Fibroblast of lung (primary cell): ENCODE results near the gene MFN1. TPM values are rescaled to one million over a fixed set of nuclear protein-coding genes. Genes with fewer than 3 reads are reported as not detected.

Experiments used
- DNase-seq, 2 donors: peaks; one replicate each; pipeline versions ENCODE4 v3.0.0 to v3.0.0-alpha.2; 2010; ENCODE audit warnings: low read depth in 2 of 2
- H2AFZ ChIP-seq: 2 replicates; pipeline ENCODE4 v1.5.1; 2012; ENCODE audit warnings: low read length, control low read depth, inconsistent platforms
- H3K27ac ChIP-seq: 2 replicates; pipeline ENCODE4 v1.5.1; 2011; ENCODE audit warnings: low read length, control low read depth; ENCODE audit not compliant: insufficient read depth
- H3K27me3 ChIP-seq: 2 replicates; pipeline ENCODE4 v1.5.1; 2011; ENCODE audit warnings: mild to moderate bottlenecking, low read length; ENCODE audit not compliant: control insufficient read depth, insufficient read depth
- H3K36me3 ChIP-seq: 2 replicates; pipeline ENCODE4 v1.5.1; 2011; ENCODE audit warnings: low read length; ENCODE audit not compliant: control insufficient read depth, insufficient read depth
- H3K4me1 ChIP-seq: 2 replicates; pipeline ENCODE4 v1.5.1; 2011; ENCODE audit warnings: low read length; ENCODE audit not compliant: control insufficient read depth, insufficient read depth; ENCODE audit errors: extremely low read depth
- H3K4me2 ChIP-seq: 2 replicates; pipeline ENCODE4 v1.5.1; 2011; ENCODE audit warnings: low read length, control low read depth; ENCODE audit not compliant: insufficient read depth; ENCODE audit errors: extremely low read depth
- H3K4me3 ChIP-seq, 4 experiments: fragments of 200-600 bp in 1 of 4; sonication (generic) in 1 of 4; replicated peaks in 1 of 4; 2 replicates each; pipeline ENCODE4 v1.5.1; 2011 to 2016; ENCODE audit warnings: low read length in 4 of 4, low read depth in 3 of 4, mild to moderate bottlenecking in 3 of 4, control low read depth in 2 of 4, inconsistent platforms in 1 of 4, mixed read lengths in 1 of 4; ENCODE audit not compliant: insufficient read depth in 1 of 4; ENCODE audit errors: control extremely low read depth in 1 of 4
- H3K79me2 ChIP-seq: 2 replicates; pipeline ENCODE4 v1.5.1; 2012; ENCODE audit warnings: mild to moderate bottlenecking, low read length, inconsistent platforms; ENCODE audit not compliant: control insufficient read depth, insufficient read depth
- H3K9ac ChIP-seq: 2 replicates; pipeline ENCODE4 v1.5.1; 2011; ENCODE audit warnings: mild to moderate bottlenecking, low read length, control low read depth; ENCODE audit not compliant: insufficient read depth
- H3K9me3 ChIP-seq: 2 replicates; pipeline ENCODE4 v1.5.1; 2012; ENCODE audit warnings: low read depth, low read length; ENCODE audit not compliant: control insufficient read depth, insufficient read depth
- H4K20me1 ChIP-seq: 2 replicates; pipeline ENCODE4 v1.5.1; 2011; ENCODE audit warnings: low read length; ENCODE audit not compliant: control insufficient read depth, insufficient read depth; ENCODE audit errors: extremely low read depth
- EZH2 ChIP-seq: IDR thresholded peaks from 2 replicates; pipeline ENCODE4 v1.5.1; 2012; ENCODE audit warnings: low read length, control low read depth, mild to moderate bottlenecking; ENCODE audit errors: missing control alignments
- polyA plus RNA-seq, 2 donors: library from polyadenylated mRNA; depleted of rRNA in 1 of 2; stranded (reverse) in 1 of 2; unstranded in 1 of 2; fragments of >200 nt; gene quantifications; 2 replicates each; pipeline ENCODE4 v1.2.1, GENCODE V29; 2011 to 2012; ENCODE audit warnings: missing spikeins in 1 of 2
- total RNA-seq: library from RNA; depleted of rRNA; stranded (reverse); fragments of >200 nt; gene quantifications from 2 replicates; pipeline ENCODE4 v1.2.1, GENCODE V29; 2014
- TF ChIP-seq, protein P1 (sequence below), 2 donors: IDR thresholded peaks in 1 of 2; conservative IDR thresholded peaks in 1 of 2; 1 replicate in 1 of 2; 2 replicates in 1 of 2; pipeline ENCODE4 v1.5.1; 2011 to 2012; ENCODE audit warnings: low read length in 2 of 2, control low read depth in 1 of 2, inconsistent platforms in 1 of 2, low read depth in 1 of 2, mild to moderate bottlenecking in 1 of 2

The MFN1 gene
- total and polyA plus RNA-seq, 2 donors (not counting 1 experiment from before 2014, with no cell fraction given) = 48.1 to 52.8 TPM

DNA sequence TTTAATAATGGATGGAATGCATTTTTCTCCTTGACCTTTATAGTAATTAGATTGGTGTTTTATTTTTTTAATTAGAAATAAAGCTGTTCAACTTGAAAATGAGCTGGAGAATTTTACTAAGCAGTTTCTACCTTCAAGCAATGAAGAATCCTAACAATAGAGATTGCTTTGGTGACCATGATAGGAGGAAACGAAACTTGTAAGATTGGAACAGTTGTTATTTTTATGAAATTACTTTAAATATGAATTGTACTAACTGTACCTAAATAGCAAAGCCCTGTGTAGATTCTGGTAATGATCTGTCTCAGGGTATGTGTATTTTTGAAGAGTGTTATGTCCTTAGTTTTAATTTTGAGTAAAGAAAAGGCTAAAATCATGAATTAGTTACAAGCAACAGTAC lies 44.4 kb downstream of the MFN1 start:
- Histone ChIP-seq H3K36me3 (no peaks in the 10 kb centered on the region), H3K4me2 (no peak overlapping the region), H3K79me2 (no peaks in the 10 kb centered on the region), H3K4me1 (no peaks in the 10 kb centered on the region), H3K27ac (no peak overlapping the region), H3K9ac (no peak overlapping the region), H4K20me1 (no peaks in the 10 kb centered on the region), H3K27me3 (no peaks in the 10 kb centered on the region), H2AFZ (no peak overlapping the region), H3K4me3 (no peak overlapping the region), H3K9me3 (no peaks in the 10 kb centered on the region)
- TF ChIP-seq, protein P1, sequence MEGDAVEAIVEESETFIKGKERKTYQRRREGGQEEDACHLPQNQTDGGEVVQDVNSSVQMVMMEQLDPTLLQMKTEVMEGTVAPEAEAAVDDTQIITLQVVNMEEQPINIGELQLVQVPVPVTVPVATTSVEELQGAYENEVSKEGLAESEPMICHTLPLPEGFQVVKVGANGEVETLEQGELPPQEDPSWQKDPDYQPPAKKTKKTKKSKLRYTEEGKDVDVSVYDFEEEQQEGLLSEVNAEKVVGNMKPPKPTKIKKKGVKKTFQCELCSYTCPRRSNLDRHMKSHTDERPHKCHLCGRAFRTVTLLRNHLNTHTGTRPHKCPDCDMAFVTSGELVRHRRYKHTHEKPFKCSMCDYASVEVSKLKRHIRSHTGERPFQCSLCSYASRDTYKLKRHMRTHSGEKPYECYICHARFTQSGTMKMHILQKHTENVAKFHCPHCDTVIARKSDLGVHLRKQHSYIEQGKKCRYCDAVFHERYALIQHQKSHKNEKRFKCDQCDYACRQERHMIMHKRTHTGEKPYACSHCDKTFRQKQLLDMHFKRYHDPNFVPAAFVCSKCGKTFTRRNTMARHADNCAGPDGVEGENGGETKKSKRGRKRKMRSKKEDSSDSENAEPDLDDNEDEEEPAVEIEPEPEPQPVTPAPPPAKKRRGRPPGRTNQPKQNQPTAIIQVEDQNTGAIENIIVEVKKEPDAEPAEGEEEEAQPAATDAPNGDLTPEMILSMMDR (conservative IDR thresholded peaks at IDR 0.05 in 1 of 2, IDR thresholded peaks at IDR 0.05 in 1 of 2; ENCODE audit: low read depth in 1 of 2, low read length in 2 of 2) = no peak
- TF ChIP-seq EZH2 = no peak
- no peak for DNase-seq

DNA sequence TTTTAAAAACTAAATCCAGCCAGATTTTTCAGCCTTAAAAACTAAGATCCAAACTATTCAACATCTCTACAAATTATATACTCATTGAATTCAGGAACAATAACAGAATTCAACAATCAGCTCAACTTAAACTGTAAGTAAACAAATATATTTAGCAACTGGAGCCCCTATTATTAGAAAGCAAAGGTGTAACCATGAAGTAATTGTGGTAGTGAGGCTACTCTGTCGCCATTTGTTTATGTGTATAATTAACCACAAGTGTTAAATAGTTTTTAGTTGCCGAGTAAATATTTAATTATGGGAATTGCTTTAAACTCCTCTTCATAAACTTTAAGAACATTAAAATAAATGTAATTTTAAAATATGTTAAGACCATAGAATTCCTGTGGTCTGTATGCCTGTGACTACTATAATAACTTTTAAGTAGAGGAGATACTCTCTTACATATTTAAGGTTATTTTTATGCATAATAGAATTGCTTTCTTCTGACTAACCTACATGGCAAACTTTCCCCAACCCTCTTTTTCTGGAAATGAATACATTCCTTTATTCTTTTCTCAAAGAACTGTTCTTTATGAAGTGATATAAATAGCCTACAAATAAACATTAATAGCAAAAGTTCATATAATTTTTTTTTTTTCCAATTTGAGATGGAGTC lies 51.2 kb downstream of the MFN1 start:
- Histone ChIP-seq H3K36me3 (peaks cover 4% of the 10 kb centered on the region), H3K9me3 (no peaks in the 10 kb centered on the region), H3K4me1 (no peaks in the 10 kb centered on the region), H3K27ac (peak overlapping the region; percentile 32), H3K9ac (no peak overlapping the region), H3K4me2 (no peak overlapping the region), H3K79me2 (no peaks in the 10 kb centered on the region), H3K4me3 (no peak overlapping the region), H2AFZ (no peak overlapping the region), H4K20me1 (no peaks in the 10 kb centered on the region), H3K27me3 (no peaks in the 10 kb centered on the region)
- peak in 1 of 2 donors; percentile 68 for DNase-seq
- TF ChIP-seq EZH2 = no peak
- TF ChIP-seq, protein P1 (conservative IDR thresholded peaks at IDR 0.05 in 1 of 2, IDR thresholded peaks at IDR 0.05 in 1 of 2; ENCODE audit: low read depth in 1 of 2, low read length in 2 of 2) = no peak

DNA sequence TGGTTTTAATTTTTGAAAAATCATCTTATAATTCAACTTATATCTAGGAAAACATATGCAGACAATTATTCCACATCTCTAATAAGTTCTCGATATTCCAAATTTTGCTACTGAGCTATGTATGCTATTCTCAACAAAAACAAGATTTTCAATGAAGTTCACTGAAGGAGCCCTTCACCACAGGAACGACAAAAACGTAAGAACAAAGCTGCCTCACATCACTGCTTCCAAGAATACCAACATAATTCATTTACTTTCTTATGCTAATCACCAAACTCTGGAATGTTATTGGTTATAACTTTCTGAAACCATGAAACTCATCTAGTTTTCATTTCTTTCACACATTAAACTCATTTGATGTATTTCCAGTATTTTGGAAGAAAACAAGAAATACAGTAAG lies 54.1 kb downstream of the MFN1 start:
- DNase-seq = peak in 1 of 2 donors; percentile 70
- peaks cover 4% of the 10 kb centered on the region for H3K36me3 ChIP-seq
- H3K79me2 ChIP-seq = no peaks in the 10 kb centered on the region
- no peak overlapping the region for H2AFZ ChIP-seq
- H3K9ac ChIP-seq = no peak overlapping the region
- H3K27ac ChIP-seq = no peak overlapping the region
- H3K4me2 ChIP-seq = no peak overlapping the region
- no peaks in the 10 kb centered on the region for H3K4me1 ChIP-seq
- no peak overlapping the region for H3K4me3 ChIP-seq
- no peaks in the 10 kb centered on the region for H3K27me3 ChIP-seq
- no peaks in the 10 kb centered on the region for H3K9me3 ChIP-seq
- TF ChIP-seq EZH2 = no peak
- TF ChIP-seq, protein P1 (conservative IDR thresholded peaks at IDR 0.05 in 1 of 2, IDR thresholded peaks at IDR 0.05 in 1 of 2; ENCODE audit: low read depth in 1 of 2, low read length in 2 of 2) = no peak
- no peaks in the 10 kb centered on the region for H4K20me1 ChIP-seq
